KOPT-K1 (cell line): ENCODE results near the gene FEN1.

Experiments
- H3K27ac ChIP-seq: fragments of 200-600 bp; sonication (generic); 2 replicates; pipeline ENCODE4 v1.5.1; 2016; ENCODE audit warnings: antibody characterized with exemption, mild to moderate bottlenecking, low read depth, low read length; ENCODE audit not compliant: poor library complexity, severe bottlenecking
- H3K36me3 ChIP-seq: fragments of 200-600 bp; sonication (generic); 2 replicates; pipeline ENCODE4 v1.5.1; 2017; ENCODE audit warnings: antibody characterized with exemption, mild to moderate bottlenecking, low read length, moderate library complexity; ENCODE audit not compliant: insufficient read depth
- H3K9me3 ChIP-seq: fragments of 200-600 bp; sonication (generic); 2 replicates; pipeline ENCODE4 v1.5.1; 2017; ENCODE audit warnings: antibody characterized with exemption, low read length, mild to moderate bottlenecking; ENCODE audit not compliant: insufficient read depth, poor library complexity, severe bottlenecking

Gene FEN1

DNA sequence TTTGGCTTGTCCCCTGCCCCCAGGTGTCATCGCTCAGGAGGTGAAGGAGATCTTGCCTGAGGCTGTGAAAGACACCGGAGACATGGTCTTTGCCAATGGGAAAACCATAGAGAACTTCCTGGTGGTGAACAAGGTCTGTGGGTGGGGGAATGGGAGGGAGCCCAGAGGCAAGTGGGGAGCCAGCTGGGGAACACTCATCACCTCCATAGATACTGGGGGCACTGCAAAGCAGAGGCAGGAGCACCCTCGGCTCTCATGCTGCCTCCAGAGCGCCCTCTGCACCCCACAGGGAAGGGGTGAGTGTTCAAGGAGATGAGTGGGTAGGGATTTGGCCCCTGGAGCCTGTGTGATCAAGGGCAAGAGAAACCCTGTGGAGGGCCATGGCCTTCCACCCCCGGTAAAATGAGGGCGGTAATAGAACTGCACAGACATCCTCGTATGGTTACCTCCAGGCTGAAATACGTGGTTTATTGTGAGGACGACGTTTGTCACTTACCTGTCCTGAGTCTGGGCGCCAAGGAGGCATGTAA lies 14.3 kb upstream of the FEN1 start:
- Histone ChIP-seq H3K36me3 (no peaks in the 10 kb centered on the region), H3K9me3 (no peaks in the 10 kb centered on the region), H3K27ac (no peak overlapping the region)

DNA sequence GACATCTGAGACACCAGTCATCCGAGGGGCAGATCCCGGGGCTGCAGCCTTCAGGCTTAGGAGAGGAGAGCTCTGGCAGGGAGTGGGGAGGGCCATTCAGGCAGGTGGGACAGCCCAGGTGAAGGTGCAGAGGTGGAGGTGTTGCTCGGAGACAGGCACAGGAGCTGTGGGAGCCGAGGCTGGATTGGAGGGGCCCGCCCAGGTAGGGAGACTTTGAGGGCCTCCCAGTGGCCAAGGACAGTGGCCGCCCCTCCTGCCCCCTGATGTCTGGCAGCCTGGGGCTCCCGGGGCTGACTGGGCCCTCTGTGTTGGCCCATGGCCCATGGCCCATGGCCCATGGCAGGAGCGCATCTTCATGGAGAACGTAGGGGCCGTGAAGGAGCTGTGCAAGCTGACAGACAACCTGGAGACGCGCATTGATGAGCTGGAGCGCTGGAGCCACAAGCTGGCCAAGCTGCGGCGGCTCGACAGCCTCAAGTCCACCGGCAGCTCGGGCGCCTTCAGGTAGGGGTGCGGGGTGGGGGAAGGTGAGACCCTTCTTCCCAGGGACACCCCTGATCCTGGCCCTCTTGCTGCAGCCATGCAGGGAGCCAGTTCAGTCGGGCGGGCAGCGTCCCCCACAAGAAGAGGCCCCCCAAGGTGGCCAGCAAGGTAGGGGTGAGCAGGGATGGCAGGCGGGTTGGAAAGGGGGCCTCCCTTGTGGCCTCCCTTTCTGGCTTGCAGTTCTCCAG lies 13.6 kb upstream of the FEN1 start:
- H3K27ac ChIP-seq = no peak overlapping the region
- H3K36me3 ChIP-seq = no peaks in the 10 kb centered on the region
- no peaks in the 10 kb centered on the region for H3K9me3 ChIP-seq

DNA sequence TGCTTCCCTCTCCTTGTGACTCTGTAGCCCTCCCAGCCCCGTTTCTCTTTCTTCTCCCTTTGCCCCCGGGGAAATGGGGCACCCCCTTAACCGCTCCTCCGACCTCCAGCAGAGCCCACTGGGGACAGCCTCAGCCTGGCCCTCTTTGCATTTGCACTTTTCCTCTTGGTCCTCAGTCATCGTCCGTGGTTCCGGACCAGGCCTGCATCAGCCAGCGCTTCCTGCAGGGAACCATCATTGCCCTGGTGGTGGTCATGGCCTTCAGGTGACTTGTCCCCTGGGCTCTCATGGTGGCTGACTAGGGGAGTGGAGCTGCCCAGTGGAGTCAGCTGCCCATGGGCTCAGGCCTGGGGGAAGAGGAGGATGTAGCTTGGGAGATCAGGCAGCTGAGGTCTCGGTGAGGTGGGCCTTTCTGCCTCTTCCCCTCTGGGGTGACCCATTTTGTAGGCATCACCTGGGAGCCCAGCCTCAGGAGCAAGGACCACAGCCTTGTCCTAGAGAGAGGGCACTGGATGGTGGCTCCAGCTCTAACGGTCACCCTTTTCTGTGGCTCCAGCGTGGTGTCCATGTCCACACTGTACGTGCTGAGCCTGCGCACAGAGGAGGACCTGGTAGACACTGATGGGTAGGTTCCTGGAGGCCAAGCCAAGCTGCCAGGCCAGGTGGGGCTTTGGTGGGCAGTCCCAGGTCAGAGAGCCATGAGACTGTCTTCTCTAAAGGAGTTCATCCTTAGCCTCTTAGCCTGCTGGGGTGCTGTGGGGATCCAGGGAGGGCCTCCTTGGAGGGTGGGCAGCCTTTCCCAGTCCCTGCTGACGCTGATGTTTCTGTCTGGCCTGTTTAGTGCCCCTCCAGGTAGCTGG lies 12.8 kb upstream of the FEN1 start:
- no peaks in the 10 kb centered on the region for H3K9me3 ChIP-seq
- no peak overlapping the region for H3K27ac ChIP-seq
- no peaks in the 10 kb centered on the region; the same call in 1 of the 2 replicates for H3K36me3 ChIP-seq

DNA sequence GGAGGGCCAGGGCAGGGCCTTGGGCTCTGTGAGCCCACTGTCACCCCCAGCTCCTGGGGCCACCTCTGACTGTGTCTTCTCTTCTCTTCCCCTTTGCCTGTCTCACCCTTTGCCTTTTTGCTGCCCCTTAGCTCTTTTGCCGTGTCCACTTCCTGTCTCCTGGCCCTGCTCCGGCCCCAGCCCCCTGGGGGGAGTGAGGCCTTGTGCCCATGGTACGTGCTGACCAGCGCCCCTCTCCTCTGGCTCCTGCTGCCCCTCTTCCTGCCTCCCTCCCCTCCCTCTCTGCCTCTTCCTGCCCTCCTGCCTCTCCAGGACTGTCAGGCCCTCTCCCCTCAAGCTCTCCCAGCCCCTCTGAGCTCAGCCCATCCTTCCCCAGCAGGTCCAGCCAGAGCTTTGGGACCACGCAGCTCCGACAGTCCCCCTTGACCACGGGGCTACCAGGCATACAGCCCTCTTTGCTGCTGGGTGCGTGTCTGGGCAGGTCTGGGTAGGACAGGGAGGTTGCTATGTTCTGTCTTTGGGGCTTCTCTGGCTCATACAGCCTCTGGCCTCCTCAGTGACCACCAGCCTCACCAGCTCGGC lies 12.0 kb upstream of the FEN1 start:
- H3K9me3 ChIP-seq = no peaks in the 10 kb centered on the region
- no peak overlapping the region for H3K27ac ChIP-seq
- H3K36me3 ChIP-seq = peaks cover 6% of the 10 kb centered on the region; the same call in 1 of the 2 replicates

DNA sequence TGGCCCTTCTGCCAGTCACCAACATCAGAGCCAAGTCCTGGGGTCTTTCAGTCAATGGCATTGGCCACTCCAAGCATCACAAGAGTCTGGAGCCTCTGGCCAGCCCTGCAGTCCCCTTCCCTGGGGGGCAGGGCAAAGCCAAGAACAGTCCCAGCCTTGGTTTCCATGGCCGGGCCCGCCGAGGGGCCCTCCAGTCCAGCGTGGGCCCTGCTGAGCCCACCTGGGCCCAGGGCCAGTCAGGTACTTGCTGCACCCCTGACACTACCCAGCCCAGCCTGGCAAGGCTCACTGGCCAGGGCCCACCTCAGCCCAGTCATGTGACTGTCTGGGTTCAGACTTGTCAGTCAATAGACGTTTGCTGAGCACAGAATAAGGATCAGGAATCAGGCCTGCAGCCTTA lies 11.1 kb upstream of the FEN1 start:
- peaks cover 15% of the 10 kb centered on the region for H3K36me3 ChIP-seq
- H3K9me3 ChIP-seq = no peaks in the 10 kb centered on the region
- H3K27ac ChIP-seq = no peak overlapping the region

DNA sequence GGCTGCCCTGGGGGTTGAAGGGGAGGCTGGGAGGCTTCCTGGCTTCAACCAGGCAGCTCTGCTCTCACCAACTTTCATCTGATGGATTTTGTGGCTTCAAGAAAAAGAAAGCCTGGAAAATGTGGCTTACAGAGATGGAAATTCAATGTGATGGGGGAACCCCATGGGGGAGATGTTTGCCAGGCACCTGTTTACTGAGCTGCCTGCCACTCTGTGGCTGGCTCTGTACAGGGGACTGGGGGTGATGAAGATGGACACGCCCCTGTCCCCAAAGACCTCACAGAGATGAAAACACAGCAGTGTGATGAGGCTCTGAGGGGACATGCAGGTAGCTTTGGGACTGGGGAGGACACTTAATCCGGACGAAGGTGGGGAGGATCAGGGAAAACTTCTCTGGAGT lies 10.4 kb upstream of the FEN1 start:
- peaks cover 22% of the 10 kb centered on the region for H3K36me3 ChIP-seq
- no peaks in the 10 kb centered on the region for H3K9me3 ChIP-seq
- H3K27ac ChIP-seq = no peak overlapping the region

DNA sequence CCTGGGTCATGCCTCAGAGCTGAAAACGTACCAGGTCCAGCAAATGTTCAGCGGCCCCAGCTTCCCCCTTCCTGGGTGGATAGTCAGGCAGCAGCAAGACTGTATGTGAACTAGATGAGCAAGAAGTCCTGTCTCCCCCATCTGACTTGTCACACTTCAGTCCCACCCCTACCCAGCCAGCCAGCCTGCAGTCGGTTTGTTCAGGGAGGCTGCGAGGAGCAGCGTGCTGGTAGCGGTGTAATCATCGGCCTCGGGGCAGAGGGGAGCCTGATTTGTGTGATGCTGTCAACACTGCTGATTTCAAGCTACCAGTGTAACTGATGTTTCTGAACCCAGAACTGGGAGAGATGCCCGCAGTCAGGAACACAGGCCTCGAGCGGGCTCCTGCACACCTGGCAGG lies 9.9 kb upstream of the FEN1 start:
- H3K9me3 ChIP-seq = no peaks in the 10 kb centered on the region
- peaks cover 28% of the 10 kb centered on the region for H3K36me3 ChIP-seq
- H3K27ac ChIP-seq = no peak overlapping the region

DNA sequence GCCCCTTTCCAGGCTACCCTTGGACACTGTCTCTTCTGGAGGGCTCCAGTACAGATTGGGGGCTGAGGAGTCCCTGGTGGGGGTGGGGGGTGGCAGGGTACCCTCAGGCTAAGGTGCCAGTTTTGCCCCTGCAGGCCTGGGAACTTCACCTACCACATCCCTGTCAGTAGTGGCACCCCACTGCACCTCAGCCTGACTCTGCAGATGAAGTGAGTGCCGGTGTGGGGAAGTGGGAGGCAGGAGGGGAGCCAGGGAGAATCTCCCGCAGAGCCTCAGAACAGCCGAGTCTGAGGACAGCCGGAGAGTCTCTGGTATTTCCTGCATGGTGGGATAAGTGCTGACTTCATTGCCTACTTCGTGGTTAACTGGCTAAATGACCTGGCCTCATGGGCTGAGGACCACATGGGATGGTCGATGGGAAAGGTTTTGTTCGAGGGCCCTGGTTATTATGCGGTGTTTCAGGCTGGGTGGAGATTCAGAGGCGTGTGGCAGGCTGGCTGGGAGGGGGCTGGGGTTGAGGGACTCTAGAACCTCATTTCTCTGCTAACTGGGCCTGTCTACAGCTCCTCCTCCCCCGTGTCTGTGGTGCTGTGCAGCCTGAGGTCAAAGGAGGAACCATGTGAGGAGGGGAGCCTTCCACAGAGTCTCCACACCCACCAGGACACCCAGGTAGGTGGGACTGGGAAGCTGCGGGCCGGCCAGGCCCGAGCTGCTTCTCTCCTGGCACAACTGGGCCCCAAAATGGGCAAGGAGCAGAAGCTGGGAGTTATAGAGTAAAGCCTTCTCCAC lies 8.8 kb upstream of the FEN1 start:
- Histone ChIP-seq H3K36me3 (peaks cover 38% of the 10 kb centered on the region), H3K9me3 (no peaks in the 10 kb centered on the region), H3K27ac (no peak overlapping the region)

DNA sequence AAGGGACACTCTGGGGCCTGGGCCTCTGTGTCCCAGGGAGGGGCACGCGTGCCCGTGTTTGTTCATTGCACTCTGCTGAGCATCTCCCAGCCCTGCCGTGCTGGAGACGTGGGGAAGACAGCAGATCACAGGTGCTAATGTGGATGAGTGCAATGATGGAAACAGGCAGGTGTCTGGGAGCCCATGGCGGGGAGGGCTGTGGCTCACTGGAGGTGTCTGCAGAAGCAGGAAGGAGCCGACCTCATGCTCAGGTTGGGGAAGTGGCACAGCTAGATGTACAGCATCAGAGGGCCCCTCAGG lies 8.3 kb upstream of the FEN1 start:
- H3K36me3 ChIP-seq = peaks cover 43% of the 10 kb centered on the region
- H3K9me3 ChIP-seq = no peaks in the 10 kb centered on the region
- no peak overlapping the region for H3K27ac ChIP-seq

DNA sequence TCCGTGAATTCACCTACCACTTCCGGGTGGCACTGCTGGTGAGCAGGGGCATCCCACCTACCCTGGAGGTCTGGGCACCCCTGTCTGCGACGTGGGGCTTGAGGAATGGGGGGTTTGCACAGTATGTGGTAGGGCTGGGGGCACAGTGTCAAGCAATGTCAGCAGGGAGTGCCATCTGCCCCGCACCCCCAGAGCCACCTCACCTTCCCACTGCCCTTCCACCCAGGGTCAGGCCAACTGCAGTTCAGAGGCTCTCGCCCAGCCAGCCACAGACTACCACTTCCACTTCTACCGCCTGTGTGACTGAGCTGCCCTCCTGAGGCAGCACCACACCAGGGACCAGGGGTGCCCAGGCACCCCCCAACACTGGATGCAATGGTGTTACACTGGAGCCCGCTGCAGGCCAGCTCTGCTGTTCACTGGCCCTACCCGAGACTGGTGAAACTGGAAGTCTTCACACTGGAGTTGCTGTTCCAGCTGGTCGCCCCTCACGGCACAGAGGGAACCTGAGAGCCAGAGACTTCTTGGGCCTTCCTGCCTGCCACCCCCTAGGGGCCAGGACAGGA lies 6.8 kb upstream of the FEN1 start:
- Histone ChIP-seq H3K27ac (no peak overlapping the region), H3K9me3 (no peaks in the 10 kb centered on the region), H3K36me3 (peaks cover 56% of the 10 kb centered on the region)

DNA sequence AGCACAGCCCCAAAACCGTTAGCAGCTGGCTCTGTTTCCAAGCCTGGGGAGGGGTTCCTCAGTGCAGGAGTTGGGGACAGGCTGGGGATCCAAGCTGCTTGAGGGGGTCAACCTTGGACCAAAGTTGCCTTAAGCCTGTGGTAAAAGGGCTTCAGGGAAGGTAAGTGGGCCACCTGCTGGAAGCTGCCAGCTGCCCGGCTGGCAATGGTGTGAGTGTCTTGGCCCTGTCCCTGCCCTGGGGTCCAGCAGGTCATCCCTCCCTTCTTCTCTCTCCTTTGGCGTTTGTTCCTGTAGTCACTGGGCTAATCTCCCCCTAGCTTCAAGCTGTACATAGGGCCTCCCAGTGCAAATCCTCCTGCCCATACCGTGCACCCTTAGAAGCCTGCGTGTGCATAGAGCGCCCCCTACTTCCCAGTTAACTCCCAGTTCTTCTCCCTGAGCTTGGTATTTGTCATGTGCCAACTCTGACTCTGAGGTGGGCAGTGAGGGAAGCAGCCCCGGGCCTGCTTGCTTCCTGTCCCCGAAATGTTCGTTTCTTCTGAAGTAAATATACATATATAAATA lies 4.7 kb upstream of the FEN1 start:
- H3K27ac ChIP-seq = no peak overlapping the region
- H3K9me3 ChIP-seq = no peaks in the 10 kb centered on the region
- H3K36me3 ChIP-seq = peaks cover 56% of the 10 kb centered on the region

DNA sequence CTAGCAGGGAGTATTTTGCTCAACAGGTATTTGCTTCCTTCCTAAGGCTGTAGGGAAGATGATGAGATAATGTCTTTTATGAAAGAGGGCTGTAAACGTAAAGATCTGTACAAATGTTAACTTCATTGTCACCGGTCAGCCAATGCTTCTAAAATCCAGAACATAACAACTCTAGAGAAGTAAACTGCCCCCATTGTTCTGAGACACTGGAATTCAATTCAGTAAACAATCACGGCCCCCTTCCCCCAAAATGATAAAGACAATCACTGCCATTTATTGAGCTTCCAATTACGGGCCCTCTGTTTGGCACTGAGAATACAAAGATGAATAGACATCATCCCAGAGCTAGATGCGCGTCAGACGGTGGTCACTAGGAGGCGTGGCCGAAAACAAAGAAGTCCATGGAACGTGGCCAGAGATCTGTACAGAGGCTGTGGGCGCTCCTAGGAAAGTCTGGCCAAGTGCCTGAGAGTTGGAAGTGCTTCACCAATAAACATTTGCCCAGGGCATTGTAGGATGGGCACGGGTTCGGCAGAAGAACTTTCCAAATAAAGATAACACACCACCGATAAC lies 888 bp upstream of the FEN1 start:
- Histone ChIP-seq H3K9me3 (no peaks in the 10 kb centered on the region), H3K27ac (peak overlapping the region; percentile 98), H3K36me3 (peaks cover 63% of the 10 kb centered on the region)

DNA sequence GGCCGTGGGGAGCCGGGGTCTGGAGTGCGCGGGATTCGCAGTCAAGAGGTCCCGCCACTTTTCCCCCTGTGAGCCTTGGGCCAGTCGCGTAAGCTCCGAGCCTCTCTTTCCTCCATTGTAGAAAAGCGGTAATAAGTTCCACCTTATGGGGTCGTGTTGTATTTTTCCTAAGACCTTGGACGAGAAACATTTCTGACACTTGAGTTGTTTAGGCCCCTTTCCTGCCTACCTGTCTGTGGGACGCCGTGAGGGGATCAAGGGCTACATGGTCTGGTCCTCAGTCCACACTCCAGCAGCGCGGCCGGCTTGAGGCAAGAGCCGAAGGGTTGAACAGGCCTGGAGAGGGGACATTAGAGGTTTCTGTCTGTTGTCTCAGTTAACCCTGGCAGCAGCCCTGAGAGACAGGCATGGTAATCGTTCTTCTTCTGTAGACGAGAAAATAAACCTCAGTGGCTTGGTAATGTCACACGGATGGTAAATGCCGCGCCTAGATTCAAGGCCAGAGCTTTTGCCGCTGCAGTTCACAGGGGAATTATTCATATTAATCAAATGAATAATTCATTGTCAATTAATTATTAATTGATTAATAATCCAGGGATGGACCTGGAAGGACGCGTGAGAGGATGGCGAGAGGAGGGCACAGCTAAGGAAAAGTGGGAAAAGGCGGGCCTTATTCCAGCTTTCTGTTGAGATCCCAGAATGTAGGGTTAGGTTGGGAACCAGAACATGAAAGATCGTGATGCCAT lies 545 bp downstream of the FEN1 start:
- H3K27ac ChIP-seq = peak overlapping the region; percentile 98
- no peaks in the 10 kb centered on the region for H3K9me3 ChIP-seq
- H3K36me3 ChIP-seq = peaks cover 63% of the 10 kb centered on the region
